Neural progenitor cell (in vitro differentiated cells): Measurements from ENCODE around the gene CMTM4.

Source experiments
- CTCF ChIP-seq: fragments of 200-600 bp; sonication (generic); IDR thresholded peaks from 2 replicates; pipeline ENCODE4 v1.5.1; 2017; ENCODE audit warnings: antibody characterized with exemption, mild to moderate bottlenecking
- EZH2 ChIP-seq: fragments of 200-600 bp; sonication (generic); IDR thresholded peaks from 2 replicates; pipeline ENCODE4 v1.6.1; 2017; ENCODE audit warnings: antibody characterized with exemption, mild to moderate bottlenecking, moderate library complexity
- EZH2phosphoT487 ChIP-seq: fragments of 200-600 bp; sonication (generic); IDR thresholded peaks from 2 replicates; pipeline ENCODE4 v1.6.1; 2017; ENCODE audit warnings: antibody characterized with exemption

DNA sequence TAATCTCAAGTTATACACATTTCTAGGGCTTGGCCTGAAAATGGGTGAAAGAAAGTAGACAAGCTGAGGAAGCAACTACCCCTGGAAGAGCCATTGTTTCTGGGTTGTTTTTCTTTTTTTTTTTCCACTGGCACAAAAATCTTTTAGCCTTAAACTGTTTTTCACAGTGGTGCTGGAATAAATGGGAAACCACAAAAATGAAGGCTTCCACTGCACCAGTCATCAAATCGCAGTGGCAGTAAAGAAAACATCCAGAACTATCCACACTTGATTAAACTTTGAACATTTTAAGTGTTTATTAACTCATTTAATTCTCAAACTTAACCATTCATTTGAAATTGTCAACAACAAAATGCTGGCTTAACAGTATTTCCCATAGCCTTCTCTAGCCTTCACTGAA is 14.3 kb downstream of the CMTM4 start:
- TF ChIP-seq EZH2phosphoT487 (no peak), CTCF (no peak), EZH2 (no peak)
